Esophagus muscularis mucosa (tissue), 4 donors: ENCODE measurements around the gene BBC3. TPM values are rescaled to one million over a fixed set of nuclear protein-coding genes. Genes with fewer than 3 reads are reported as not detected.

Experiments used
- DNase-seq: peaks from one replicate; pipeline ENCODE4 v3.0.0-alpha.2; 2017; ENCODE audit errors: extremely low spot score
- H3K27ac ChIP-seq, 4 donors: fragments of 200-600 bp; sonication (generic); replicated peaks in 1 of 4; 1 replicate in 3 of 4; 2 replicates in 1 of 4; pipeline ENCODE4 v1.5.1; 2016 to 2019; ENCODE audit warnings: mild to moderate bottlenecking in 1 of 4
- H3K27me3 ChIP-seq, 4 donors: fragments of 200-600 bp; sonication (generic); one replicate each; pipeline versions ENCODE4 v1.5.1 to v1.6.0; 2016 to 2019
- H3K36me3 ChIP-seq, 4 donors: fragments of 200-600 bp; sonication (generic); one replicate each; pipeline ENCODE4 v1.5.1; 2016 to 2019
- H3K4me1 ChIP-seq, 4 donors: fragments of 200-600 bp; sonication (generic); one replicate each; pipeline ENCODE4 v1.5.1; 2016 to 2019
- H3K4me3 ChIP-seq, 4 donors: fragments of 200-600 bp; sonication (generic); 1 replicate in 2 of 4; 2 replicates in 2 of 4; pipeline ENCODE4 v1.5.1; 2016 to 2019; ENCODE audit warnings: mild to moderate bottlenecking in 4 of 4, moderate library complexity in 1 of 4
- H3K9me3 ChIP-seq, 4 donors: fragments of 200-600 bp; sonication (generic); 1 replicate in 3 of 4; 2 replicates in 1 of 4; pipeline ENCODE4 v1.5.1; 2016 to 2019
- EP300 ChIP-seq: sonication (generic); formaldehyde crosslinking; IDR thresholded peaks from one replicate; pipeline ENCODE4 v1.6.1; 2017; ENCODE audit warnings: antibody characterized with exemption
- POLR2A ChIP-seq: fragments of 450-650 bp; IDR thresholded peaks from one replicate; pipeline ENCODE4 v1.6.1; 2017; ENCODE audit warnings: antibody characterized with exemption, moderate library complexity, mild to moderate bottlenecking, low read depth
- POLR2AphosphoS5 ChIP-seq, 2 donors: sonication (generic); formaldehyde crosslinking; IDR thresholded peaks; one replicate each; pipeline ENCODE4 v1.6.1; 2017; ENCODE audit warnings: antibody characterized with exemption in 2 of 2
- WGBS: methylation state at CpG from one replicate; pipeline ENCODE4 v1.1.5; 2018; 5-methylcytosine and 5-hydroxymethylcytosine counted together
- intact Hi-C: fragments of 100-400 bp; cut with DNase I; formaldehyde crosslinking; loops from one replicate; pipeline ENCODE4 v1.15.1; 2023
- total RNA-seq, 4 donors: library from RNA; depleted of rRNA; stranded (reverse); fragments of >200 nt; gene quantifications; one replicate each; pipeline versions ENCODE4 v1.1.0 to v1.2.1, GENCODE V29; 2016
- TF ChIP-seq, protein P1 (sequence below), 3 experiments: fragments of 200-600 bp in 2 of 3; fragments of 450-650 bp in 1 of 3; sonication (generic) in 2 of 3; IDR thresholded peaks; one replicate each; pipeline ENCODE4 v1.5.1; 2017 to 2019; ENCODE audit warnings: antibody characterized with exemption in 3 of 3, mild to moderate bottlenecking in 2 of 3, moderate library complexity in 1 of 3

The BBC3 gene
- total RNA-seq, 4 donors from 2014 or later: 5.0 to 21.3 (median 11.5) TPM

DNA sequence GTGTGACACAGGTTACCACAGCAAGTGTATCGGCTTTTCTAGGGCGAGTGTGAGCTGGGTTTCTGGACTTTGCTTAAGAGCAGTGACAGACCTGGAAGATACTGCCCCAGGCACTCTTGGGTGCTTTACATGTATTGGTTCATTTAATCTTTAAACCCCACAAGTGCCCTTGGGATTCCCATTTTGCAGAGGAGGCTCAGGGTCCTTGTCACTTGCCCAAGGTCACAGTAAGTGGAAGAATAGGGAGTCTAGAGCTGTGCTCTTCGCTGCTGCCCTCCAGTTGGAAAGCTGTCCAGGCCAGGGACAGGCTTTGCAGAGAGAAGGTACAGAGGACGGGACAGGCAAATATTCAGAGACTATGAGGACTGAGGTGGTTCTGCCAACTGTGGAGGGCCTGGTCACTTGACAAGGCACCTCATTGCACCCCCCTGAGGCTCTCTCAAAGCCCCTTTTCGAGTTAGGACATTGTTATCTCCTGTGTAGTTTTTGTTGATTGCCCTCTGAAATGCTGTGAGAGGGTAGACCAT lies 42.4 kb downstream of the BBC3 start:
- peaks cover 26 to 73% (median 64%) of the 10 kb centered on the region in 4 donors for H3K4me1 ChIP-seq
- 87% methylated on average over 5 of the region's 5 CpGs for WGBS
- peak overlapping the region; percentile 74 to 83 (median 80) for H3K27ac ChIP-seq
- TF ChIP-seq POLR2AphosphoS5 (IDR thresholded peaks at IDR 0.05) (no peak), EP300 (no peak), POLR2A (no peak)
- TF ChIP-seq, protein P1, sequence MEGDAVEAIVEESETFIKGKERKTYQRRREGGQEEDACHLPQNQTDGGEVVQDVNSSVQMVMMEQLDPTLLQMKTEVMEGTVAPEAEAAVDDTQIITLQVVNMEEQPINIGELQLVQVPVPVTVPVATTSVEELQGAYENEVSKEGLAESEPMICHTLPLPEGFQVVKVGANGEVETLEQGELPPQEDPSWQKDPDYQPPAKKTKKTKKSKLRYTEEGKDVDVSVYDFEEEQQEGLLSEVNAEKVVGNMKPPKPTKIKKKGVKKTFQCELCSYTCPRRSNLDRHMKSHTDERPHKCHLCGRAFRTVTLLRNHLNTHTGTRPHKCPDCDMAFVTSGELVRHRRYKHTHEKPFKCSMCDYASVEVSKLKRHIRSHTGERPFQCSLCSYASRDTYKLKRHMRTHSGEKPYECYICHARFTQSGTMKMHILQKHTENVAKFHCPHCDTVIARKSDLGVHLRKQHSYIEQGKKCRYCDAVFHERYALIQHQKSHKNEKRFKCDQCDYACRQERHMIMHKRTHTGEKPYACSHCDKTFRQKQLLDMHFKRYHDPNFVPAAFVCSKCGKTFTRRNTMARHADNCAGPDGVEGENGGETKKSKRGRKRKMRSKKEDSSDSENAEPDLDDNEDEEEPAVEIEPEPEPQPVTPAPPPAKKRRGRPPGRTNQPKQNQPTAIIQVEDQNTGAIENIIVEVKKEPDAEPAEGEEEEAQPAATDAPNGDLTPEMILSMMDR (IDR thresholded peaks at IDR 0.05): no peak
- peaks cover 0 to 2% (median 0%) of the 10 kb centered on the region in 4 donors for H3K36me3 ChIP-seq
- H3K9me3 ChIP-seq: no peaks in the 10 kb centered on the region
- DNase-seq: no peak
- intact Hi-C loops: no loop called here
- H3K4me3 ChIP-seq: no peak overlapping the region
- H3K27me3 ChIP-seq: no peaks in the 10 kb centered on the region

DNA sequence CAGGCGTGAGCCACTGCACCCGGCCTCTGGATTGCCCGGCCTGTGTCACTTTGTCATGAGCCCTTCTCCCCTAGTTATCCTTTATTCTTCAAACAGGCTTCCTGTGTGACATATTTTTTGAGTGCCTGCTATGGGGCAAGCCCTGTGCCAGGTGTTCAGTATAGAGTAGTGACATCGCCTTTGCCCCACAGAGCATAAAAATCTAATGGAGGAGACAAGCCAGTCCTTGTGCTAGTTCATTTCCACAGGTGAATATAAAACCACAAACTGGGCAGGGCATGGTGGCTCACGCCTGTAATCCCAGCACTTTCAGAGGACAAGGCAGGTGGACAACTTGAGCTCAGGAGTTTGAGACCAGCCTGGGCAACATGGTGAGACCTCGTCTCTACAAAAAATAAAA lies 43.2 kb downstream of the BBC3 start:
- Histone ChIP-seq H3K36me3 (peaks cover 0 to 3% (median under 1%) of the 10 kb centered on the region in 4 donors), H3K9me3 (no peaks in the 10 kb centered on the region), H3K27ac (peak overlapping the region; percentile 74 to 83 (median 80)), H3K4me3 (no peak overlapping the region), H3K4me1 (peaks cover 29 to 81% (median 68%) of the 10 kb centered on the region in 4 donors), H3K27me3 (no peaks in the 10 kb centered on the region)
- WGBS: 96% methylated on average over 6 of the region's 6 CpGs
- intact Hi-C loops: no loop called here
- TF ChIP-seq EP300 (no peak), POLR2AphosphoS5 (IDR thresholded peaks at IDR 0.05) (no peak), POLR2A (no peak)
- TF ChIP-seq, protein P1 (IDR thresholded peaks at IDR 0.05): no peak
- DNase-seq: no peak

DNA sequence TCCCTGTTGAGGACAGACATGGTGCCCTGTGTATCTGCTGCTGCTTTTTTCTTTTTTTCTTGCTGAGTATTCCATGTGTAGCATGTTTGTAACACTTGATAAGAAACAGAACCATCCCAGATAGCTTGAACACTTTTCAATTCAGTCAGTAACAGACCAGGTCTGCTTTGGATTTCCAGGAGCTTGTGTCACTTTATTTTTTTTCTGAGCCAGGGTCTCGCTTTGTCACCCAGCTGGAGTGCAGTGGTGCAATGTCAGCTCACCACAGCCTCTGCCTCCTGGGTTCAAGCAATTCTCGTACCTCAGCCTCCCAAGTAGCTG lies 43.7 kb downstream of the BBC3 start:
- no peak for DNase-seq
- 54% methylated on average over 2 of the region's 2 CpGs for WGBS
- H3K27me3 ChIP-seq: no peaks in the 10 kb centered on the region
- no peak overlapping the region for H3K4me3 ChIP-seq
- no peak for TF ChIP-seq POLR2AphosphoS5 (IDR thresholded peaks at IDR 0.05)
- TF ChIP-seq, protein P1 (IDR thresholded peaks at IDR 0.05): no peak
- TF ChIP-seq EP300: no peak
- TF ChIP-seq POLR2A: no peak
- peak overlapping the region in 3 of 4 donors; percentile 74 to 83 (median 80) for H3K27ac ChIP-seq
- peaks cover 29 to 86% (median 73%) of the 10 kb centered on the region in 4 donors for H3K4me1 ChIP-seq
- peaks cover 0 to 6% (median 2%) of the 10 kb centered on the region in 4 donors for H3K36me3 ChIP-seq
- intact Hi-C loops: no loop called here
- H3K9me3 ChIP-seq: no peaks in the 10 kb centered on the region

DNA sequence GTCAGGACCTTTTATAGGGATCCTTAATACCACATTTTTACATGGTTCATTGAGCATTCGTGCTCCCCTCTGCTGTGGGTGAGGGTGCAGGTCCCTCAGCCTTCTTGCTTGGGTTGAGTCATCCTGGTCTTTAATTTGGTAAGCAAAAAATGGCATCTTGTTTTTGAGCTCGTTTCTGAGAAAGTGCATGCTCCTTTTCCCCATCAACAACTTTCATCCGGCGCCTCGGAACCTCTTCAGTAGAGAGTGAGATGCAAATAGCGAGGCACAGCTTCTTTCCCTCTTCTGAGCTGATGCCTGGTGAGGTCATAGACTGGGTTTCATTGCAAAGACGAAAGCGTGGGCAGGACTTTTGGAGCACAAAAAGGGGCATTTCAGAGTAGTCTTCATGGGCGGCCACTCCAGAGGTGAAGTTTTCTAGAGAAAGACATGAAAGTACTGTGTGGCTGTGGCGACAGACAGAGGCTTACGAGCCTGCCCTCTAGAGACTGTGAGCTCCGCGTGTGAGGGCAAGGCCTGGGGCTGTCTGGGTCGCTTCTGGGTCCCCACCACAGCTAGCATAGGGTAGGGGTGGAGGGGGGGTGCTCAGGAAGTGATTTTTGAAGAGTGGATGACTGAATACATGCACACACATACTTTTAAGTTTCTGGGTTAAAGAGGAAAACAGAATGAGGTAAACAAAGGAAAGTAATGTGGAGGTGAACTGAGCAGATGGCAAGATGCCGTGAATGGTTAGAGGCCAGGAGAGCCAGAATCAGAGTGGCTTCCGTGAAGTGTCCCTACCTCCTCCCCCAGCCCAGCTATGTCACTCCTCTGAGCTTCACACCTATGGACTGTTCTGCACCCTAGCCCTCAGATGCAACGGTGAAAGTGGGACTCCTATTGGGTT lies 44.3 kb downstream of the BBC3 start:
- Histone ChIP-seq H3K4me3 (no peak overlapping the region), H3K4me1 (peaks cover 29 to 92% (median 73%) of the 10 kb centered on the region in 4 donors), H3K9me3 (no peaks in the 10 kb centered on the region), H3K27ac (peak overlapping the region in 2 of 4 donors; percentile 74 to 83), H3K27me3 (no peaks in the 10 kb centered on the region), H3K36me3 (peaks cover 0 to 12% (median 2%) of the 10 kb centered on the region in 4 donors)
- TF ChIP-seq, protein P1 (IDR thresholded peaks at IDR 0.05): no peak
- TF ChIP-seq POLR2AphosphoS5 (IDR thresholded peaks at IDR 0.05) (no peak), POLR2A (no peak), EP300 (no peak)
- WGBS: 82% methylated on average over 17 of the region's 17 CpGs
- intact Hi-C loops: no loop called here
- DNase-seq: no peak
